HG03159 (cell line): ENCODE results near the gene SSTR4.
"Not testable (repeated sequence)": the region's sequence is repeated elsewhere in the genome, so short reads cannot be mapped to it uniquely, and the experiment has no call there.

Experiments used
- ATAC-seq: cut with Tn5 transposase; IDR thresholded peaks from one replicate; pipeline ENCODE4 v1.9.1; 2021; ENCODE audit warnings: mild to moderate bottlenecking, moderate library complexity; ENCODE audit not compliant: unreplicated experiment

The SSTR4 gene

DNA sequence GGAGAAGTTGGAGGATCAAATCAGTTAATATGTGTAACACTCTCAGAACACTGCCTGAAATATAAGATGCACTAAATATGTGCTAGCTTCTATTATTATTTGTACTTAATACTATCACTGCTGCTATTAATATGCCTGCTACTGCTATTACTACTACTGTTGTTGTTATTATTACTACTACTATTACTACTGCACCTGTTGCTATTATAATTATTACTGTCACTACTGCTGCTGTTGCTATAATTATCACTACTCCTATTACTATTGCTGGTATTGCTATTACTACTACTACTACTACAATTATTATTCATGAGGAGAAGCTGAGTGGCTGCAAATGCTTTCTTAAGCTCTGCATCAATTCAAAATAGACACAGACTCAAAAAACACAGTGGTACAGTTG lies 16.7 kb upstream of the SSTR4 start:
- no peak for ATAC-seq

DNA sequence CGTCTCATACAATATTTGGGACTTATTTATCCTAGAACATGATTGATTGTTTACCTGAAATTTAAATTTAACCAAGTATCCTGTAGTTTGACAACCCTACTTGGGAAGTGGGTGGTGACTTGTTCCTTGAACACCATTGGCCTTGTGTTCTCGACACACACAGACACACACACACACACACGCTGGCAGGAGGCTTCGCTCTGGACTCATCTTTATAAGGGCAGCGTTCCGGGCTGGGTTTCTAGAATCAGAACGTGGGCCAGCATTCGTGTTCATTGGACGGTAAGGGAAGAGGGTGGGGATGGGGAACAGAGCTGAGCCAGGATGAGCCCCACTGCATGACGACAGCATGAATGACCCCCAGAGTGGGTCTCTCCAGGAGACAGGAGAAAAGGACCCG lies 16.2 kb upstream of the SSTR4 start:
- ATAC-seq, result no peak

DNA sequence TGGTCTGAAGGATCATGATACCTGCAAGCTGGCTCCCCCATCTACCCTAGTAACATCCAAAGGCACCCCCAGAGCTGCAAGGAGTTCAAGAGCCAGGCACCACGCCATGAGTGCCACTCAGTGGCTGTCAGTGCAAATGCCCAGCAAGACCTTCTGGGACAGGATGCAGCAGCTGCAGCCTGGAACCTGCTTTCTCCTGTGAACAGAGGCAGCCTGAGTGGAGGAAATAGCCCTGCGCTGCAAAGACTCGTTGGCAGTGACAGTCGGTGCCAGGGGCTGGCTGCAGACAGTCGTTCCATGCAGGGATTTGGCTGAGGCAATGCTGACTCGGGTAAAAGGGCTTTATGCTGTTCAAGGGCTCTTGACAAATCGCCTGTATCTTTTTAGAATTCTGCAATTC lies 15.7 kb upstream of the SSTR4 start:
- ATAC-seq, result no peak

DNA sequence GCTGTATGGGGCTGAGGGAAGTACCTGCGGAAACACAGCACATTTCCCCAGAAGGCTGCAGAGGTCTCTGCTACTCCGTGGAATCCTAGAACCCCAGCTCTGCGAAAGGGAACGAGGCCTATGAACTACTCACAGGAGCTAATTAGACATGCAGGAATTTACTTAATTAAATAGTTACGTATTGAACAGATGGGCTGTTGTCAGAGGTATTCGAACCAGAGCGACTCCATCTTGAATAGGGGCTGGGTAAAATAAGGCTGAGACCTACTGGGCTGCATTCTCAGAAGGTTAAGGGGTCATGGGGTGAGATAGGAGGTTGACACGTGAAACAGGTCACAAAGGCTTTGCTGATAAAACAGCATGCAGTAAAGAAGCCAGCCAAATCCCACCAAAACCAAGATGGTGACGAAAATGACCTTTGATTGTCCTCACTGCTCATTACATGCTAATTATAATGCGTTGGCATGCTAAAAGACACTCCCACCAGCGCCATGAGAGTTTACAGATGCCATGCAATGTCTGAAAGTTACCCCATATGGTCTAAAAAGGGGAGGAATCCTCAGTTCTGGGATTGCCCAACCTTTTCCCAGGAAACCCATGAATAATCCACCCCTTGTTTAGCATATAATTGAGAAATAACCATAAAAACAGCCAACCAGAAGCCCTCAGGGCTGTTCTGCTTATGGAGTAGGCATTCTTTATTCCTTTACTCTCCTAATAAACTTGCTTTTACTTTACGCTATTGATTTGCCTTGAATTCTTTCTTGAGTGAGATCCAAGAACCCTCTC lies 14.7 kb upstream of the SSTR4 start:
- ATAC-seq, result no peak

DNA sequence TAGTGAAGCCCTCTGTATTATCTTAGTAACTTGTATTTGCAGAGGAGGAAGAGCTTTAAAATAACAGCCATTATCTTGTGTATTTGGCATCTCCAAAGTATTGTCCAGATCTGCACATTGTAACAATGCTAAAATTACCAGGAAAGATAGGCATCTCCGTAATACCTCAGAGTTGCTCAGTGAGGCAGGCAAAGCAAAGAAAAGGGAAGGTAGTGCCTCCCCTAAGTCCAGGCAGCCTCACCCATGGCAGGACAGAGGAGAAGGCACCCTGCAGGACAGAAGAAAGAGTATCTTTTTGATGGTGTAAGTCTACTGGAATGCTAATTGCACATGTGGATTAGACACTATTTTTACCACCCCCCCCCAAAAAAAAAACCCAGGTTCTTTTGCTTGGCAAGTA lies 13.6 kb upstream of the SSTR4 start:
- no peak for ATAC-seq

DNA sequence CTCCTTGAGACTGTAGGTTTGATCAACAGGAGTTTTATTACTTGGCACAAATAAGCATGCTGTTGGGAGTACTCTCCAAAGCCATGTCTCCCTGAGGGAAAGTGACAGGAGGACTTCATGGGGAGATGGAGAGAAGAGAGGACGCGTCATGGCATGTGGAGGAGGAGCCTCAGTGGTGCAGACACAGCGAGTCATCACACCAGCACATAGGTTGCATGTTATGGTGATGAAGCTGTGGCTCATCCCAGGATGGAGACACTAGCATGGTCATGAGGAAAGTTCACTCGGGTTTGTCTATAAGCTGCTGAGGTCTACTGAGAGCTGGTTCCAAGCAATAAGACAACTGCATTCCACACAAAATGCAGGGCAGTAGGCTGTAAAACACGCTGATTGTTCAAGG lies 13.2 kb upstream of the SSTR4 start:
- no peak for ATAC-seq

DNA sequence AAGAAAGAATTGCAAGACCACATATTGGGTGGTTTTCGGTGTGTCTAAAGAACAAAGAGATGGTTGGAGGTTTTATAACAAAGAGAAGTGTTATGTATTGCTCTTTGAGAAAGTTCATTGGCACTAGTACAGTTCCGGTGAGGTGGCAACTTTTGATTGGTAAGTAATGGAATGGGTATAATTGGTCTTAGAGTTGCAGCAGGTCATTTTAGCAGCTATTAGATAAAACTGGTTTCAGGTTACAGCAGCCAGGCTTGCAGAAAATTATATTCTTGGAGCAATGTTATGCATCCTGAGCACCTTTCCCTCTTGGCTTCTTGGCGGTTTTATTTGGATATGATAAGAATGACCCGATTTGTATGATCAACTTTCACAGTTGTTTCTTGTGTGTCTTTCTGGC lies 12.3 kb upstream of the SSTR4 start:
- no peak for ATAC-seq

DNA sequence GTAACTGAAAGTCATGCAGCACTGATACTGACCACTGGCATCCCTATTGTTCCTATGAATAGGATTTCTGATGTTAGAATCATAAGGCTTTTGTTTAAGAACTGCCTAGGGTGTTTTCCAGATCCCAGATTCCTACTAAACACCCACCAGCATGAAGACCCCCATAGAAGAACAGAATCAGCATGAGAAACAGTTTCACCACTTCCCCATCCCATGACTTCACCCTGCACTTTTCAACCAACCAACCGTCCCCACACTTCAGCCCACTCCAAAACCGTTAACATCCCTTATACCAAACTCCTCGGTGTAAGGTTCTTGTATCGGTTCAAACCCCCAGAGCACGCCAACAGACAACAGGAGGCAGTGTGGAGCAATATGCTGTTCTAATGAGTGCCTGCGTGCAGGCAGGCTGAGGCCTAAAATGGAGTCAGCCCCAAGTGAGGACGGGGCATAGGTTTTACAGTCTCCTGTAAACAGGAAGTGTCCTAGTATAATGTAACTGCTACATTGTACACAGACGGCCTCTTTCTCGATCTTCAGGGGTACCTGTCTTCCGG lies 11.4 kb upstream of the SSTR4 start:
- ATAC-seq, result no peak

DNA sequence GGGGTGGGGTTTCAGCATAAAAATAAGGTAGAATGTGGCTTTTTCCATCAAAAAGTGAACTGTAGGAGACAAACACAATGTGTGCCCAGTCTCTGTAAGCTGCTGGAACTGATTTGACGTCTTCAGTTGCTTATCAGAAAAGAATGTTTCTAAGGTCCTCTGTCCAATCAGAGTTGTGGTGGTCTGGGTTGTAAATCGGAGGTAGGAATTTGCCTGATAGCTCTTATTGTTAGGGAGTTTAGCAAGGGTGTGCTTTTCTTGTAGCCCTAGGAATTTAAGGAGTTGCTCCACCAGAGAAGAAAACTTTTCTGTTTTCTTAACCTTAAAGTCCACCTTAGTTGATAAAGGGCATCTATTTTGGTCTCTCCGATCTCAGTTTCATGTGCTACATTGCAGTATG lies 10.4 kb upstream of the SSTR4 start:
- ATAC-seq, result no peak

DNA sequence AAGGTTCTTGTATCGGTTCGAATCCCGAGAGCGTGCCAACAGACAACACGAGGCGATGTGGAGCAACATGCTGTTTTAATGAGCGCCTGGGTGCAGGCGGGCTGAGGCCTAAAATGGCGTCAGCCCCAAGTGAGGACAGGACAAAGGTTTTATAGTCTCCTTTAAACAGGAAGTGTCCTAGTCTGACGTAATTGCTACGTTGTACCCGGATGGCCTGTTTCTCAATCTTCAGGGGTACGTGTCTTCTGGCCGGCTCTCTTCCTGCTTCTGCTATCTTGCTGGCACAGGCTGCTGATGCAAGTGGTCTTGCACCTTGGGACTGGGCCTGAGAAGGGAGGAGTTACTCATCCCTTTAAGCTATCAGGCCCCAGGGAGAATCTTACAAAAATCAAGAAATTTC lies 9.6 kb upstream of the SSTR4 start:
- not testable (repeated sequence) for ATAC-seq

DNA sequence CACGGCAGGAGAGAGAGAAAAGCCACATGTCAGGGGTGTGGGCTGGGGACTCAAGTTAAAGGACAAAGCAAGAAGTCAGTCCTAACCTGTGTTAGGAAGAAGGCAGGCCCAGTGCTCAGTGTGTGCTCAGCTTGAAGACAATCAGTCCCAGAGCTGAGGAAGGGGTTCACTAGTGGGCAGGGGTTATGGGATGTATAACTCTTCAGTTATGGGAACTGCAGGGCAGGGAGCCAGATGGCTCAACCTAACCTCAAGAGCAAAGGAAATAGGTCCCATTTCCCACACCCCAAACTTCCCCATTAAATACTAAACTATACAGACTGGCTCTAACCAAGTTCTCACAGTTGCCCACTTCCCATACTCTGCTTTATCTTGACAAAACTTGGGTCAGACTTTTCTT lies 7.4 kb upstream of the SSTR4 start:
- no peak for ATAC-seq

DNA sequence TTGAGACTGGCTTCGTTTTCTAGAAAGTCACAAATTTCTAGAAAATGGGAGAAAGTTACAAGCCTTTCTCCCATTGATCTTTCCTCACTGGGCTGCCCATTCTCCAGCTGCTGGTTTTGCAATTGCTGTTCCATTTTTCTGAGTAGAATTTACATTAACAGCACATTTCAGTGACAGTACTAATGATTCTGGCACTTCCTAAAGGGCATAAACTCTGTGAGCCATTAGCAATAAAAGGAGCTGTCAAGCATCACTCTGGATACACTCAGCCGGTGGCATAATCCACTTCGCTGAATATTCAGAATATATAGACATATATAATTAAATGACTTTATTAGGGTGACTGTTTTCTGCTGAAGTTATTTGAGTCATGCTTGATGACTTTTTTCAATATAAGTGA lies 6.7 kb upstream of the SSTR4 start:
- ATAC-seq, result no peak

DNA sequence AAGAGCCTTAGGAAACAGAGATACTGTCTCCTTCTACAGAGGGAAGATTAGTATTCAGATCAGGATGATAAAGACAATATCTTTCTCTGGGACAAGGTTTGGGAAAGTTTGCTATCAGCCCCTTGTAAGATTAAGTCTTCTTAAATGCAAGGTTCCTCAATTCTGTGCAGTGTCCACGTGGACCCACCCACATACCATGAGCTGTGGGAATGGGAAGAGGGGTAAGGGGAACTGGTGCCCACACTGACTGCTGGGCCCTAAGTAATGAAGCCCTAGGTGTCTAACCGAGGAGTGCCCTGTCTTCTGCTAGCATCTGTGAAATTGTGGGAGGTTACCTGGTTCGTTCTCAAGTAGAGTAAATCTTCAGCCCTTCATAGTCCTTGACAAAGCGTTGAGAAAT lies 5.8 kb upstream of the SSTR4 start:
- no peak for ATAC-seq

DNA sequence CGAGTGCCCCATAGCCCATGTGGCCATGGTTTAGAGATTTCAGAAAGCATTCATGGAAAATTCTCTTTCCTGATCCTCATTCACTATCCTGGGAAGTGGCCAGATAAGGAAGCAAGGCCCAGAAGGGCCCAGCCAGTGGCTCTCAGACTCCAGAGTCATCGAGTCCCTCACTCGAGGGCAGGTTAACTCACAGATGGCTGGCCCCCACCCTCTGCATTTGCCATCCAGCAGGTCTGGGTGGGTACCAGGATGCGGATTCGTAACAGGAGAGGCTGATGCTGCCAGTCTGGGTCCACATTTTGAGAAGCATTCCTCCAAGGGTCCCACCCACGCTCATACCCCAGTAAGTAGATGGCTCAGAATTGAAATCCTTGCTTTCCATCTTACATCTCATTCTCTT lies 3.8 kb upstream of the SSTR4 start:
- no peak for ATAC-seq

DNA sequence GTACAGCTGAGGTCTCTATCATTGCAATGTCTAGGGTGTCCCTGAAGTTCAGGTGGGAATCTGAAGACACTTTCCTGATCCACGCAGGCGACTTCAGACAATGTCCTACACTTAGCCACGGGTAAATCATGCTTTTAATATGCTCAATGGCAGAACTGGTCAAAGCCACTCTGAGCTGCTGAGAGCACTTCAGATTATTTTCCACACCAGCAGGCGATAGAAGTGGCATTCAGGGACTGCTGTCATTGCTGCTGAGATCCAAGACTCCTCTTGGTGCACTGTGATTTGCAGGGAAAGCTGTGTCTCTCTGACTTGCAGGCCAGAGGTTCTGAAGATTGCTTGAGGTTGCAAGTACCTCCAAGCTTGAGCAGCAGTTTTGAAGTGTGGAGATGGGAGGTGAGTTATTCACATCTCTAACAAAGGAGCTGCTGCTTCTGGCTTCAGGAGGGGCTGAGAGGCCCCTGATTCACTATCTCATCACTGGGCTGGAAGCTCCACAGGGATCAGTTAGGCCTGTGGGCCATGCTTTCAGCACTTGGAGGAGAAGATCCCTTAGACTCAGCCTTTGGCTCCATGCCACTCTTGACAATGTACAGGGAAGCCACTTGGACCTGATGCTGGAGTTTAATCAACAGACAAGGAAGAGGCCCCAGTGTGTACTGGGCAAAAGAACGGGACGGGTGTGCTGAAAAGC lies 2.9 kb upstream of the SSTR4 start:
- no peak for ATAC-seq

DNA sequence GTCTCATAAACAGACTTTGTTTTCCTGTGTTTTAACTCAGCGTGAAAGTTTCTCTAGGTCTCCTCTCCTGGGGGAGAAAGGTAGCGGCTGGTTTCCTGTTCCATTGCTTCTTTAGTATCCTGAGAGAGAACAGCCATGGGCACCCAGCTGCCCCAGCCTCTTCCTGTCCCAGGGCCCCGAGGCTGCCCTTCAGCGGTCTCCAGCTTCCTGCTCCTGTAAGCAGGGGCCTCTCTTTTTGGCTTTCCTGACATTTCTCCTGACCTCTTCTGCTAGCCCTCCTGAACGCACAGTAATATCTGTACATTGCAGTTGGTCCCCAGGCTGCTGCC lies 2.4 kb upstream of the SSTR4 start:
- no peak for ATAC-seq

DNA sequence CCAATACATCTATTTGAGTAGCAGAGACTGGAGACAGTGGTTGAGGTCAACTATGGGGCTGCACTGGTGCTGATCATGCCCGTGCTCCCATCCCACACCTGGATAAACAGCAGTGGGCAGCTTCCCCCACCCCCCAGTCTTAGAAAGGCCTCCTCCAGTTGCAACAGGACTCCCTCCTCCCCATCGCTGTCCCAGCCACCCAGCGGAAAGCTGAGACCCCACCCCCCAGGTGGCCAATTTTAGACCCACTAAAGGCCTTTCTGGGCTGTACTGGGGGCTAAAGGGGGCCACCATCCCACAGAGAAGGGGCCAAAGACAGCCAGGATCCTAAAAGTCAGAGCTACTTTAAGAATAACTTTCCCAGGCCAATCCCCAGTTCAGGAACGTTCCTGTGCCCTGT lies 1.2 kb upstream of the SSTR4 start:
- no peak for ATAC-seq

DNA sequence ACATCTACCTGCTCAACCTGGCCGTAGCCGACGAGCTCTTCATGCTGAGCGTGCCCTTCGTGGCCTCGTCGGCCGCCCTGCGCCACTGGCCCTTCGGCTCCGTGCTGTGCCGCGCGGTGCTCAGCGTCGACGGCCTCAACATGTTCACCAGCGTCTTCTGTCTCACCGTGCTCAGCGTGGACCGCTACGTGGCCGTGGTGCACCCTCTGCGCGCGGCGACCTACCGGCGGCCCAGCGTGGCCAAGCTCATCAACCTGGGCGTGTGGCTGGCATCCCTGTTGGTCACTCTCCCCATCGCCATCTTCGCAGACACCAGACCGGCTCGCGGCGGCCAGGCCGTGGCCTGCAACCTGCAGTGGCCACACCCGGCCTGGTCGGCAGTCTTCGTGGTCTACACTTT lies 619 bp downstream of the SSTR4 start:
- no peak for ATAC-seq

DNA sequence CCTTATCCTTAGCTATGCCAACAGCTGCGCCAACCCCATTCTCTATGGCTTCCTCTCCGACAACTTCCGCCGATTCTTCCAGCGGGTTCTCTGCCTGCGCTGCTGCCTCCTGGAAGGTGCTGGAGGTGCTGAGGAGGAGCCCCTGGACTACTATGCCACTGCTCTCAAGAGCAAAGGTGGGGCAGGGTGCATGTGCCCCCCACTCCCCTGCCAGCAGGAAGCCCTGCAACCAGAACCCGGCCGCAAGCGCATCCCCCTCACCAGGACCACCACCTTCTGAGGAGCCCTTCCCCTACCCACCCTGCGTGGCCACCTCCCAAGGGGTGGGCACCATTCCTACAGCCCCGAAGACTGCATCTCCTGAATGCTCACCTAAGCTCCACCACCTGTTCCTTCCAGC lies 1.3 kb downstream of the SSTR4 start:
- no peak for ATAC-seq

DNA sequence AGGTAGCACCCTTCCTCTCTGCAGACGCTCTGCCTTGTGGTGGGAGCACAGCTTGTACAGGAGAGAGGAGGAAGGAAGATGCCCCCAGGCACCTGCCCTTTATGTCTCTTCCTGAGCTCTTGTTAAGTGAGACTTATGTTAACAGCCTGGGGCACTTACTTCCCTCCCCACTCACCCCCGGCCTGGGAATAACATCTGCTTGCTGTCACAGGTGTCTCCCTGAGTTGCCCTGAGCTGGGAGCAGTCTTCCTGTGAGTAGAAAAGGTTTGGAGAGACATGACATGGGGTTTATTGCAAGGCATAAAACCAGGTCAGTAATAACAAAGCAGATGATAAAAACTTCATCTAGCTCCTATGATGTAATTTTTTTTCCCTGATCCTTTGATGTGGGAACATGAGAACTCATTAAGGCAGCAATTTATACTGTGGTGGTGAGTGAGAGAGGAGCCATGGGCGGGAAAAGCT lies 1.9 kb downstream of the SSTR4 start:
- ATAC-seq, result no peak

DNA sequence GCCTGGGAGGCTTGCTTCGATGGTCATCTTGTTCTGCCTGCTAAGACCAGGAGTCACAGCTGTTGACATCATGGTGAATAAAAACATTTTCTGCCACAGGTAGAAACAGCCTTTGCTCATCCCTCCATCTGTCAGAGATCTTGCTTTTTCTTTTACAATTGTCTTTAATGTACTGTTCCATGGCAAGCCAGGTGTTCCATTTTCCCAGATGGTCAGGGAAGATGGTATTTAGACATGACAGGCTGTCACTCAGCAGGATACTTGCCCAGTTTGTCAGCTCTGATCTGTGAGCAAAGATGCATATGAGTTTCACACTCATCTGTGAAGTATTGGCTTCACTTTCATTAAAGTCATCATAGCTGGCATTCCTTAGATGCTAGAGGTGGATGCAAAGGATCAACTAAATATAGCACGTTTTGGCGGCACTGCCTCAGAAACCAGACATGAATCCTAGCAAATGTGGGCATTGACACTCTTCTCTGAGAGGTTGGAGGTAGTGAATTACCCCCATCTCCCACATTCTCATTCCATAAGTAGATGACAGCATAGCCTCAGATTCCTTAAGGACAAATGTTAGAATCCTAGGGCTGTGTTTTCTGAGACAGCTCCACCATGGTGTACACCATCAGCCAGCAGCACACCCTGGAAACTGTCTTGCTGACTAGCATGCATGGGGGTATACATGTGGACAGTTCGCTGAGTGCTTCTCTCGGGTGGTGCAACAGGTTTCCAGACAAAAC lies 4.2 kb downstream of the SSTR4 start:
- no peak for ATAC-seq
